Hepatic stellate cell (primary cell): ENCODE measurements around the gene RTEL1.
"Not testable (repeated sequence)": the region's sequence is repeated elsewhere in the genome, so short reads cannot be mapped to it uniquely, and the experiment has no call there.

Experiments used
- DNase-seq: peaks from one replicate; pipeline ENCODE4 v3.0.0; 2011; ENCODE audit warnings: low spot score

RTEL1 gene

DNA sequence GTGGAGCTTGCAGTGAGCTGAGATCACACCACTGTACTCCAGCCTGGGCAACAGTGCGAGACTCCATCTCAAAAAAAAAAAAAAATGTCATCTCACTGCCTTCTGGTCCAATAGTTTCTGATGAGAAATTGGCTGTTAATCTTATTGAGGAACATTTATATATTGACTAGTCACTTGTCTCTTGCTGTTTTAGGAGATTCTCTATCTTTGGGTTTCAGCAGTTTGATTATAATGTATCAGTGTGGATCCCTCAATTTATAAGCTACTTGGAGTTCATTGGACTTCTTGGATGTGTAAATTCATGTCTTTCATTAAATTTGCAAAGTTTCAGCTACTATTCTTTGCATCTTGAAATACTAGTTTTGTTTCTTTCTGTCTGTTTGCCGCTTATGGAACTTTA is 60.9 kb downstream of the RTEL1 start:
- no peak for DNase-seq

GRCh38 chr20:63722967-63723622 is 65.0 kb downstream of the RTEL1 start:
- not testable (repeated sequence) for DNase-seq

GRCh38 chr20:63730189-63730733 is 72.1 kb downstream of the RTEL1 start:
- not testable (repeated sequence) for DNase-seq

DNA sequence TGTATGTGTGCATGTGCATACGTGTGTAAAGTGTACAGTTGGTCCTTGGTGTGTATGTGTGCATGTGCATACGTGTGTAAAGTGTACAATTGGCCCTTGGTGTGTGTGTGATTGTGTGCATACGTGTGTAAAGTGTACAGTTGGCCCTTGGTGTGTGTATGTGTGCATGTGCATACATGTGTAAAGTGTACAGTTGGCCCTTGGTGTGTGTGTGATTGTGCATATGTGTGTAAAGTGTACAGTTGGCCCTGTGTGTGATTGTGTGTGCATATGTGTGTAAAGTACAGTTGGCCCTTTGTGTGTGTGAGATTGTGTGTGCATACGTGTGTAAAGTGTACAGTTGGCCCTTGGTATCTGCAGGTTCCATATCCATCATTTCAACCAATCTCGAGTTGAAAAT is 73.3 kb downstream of the RTEL1 start:
- no peak for DNase-seq

DNA sequence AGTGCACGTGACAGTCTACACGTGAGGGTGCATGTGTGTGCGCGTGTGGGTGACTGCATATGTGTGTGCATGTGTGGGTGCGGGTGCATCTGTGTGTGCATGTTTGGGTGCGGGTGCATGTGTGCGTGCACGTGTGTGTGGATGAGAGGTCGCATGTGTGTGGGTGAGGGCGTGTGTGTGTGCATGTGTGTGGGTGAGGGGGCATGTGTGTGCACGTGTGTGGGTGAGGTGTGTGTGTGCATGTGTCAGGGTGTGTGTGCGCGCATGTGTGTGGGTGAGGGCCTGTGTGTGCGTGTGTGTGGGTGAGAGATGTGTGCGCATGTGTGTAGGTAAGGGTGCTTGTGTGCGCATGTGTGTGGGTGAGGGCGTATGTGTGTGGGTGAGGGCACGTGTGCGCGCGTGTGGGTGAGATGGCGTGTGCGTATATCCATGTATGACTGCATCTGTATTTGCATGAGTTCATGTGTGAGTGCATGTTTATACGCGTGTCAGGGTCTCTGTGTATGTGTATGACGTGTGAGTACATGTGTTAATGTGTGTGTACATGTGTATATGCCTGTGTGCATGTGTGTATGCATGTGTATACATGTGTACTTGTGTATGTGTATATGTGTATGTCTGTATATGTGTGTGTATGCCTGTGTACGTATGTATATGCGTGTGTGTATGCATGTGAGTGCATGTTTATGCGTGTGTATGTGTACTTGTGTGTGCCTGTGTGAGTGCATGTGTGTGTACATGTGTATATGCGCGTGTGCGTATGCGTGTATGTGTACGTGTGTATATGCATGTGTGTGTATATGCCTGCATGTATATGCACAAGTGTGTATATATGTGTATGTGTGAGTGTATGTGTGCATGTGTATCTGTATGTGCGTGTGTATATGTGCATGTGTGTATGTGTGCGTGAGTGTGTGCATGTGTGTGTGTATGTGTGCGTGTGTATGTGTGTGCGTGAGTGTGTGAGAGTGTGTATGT is 74.3 kb downstream of the RTEL1 start:
- DNase-seq, result no peak

GRCh38 chr20:63733117-63733516 is 75.0 kb downstream of the RTEL1 start:
- no peak for DNase-seq

- no peak for DNase-seq
Observed at GRCh38 chr20:63733579-63734081, 75.5 kb downstream of the RTEL1 start.

- DNase-seq, result no peak
Observed at GRCh38 chr20:63734111-63734945, 76.2 kb downstream of the RTEL1 start.

DNA sequence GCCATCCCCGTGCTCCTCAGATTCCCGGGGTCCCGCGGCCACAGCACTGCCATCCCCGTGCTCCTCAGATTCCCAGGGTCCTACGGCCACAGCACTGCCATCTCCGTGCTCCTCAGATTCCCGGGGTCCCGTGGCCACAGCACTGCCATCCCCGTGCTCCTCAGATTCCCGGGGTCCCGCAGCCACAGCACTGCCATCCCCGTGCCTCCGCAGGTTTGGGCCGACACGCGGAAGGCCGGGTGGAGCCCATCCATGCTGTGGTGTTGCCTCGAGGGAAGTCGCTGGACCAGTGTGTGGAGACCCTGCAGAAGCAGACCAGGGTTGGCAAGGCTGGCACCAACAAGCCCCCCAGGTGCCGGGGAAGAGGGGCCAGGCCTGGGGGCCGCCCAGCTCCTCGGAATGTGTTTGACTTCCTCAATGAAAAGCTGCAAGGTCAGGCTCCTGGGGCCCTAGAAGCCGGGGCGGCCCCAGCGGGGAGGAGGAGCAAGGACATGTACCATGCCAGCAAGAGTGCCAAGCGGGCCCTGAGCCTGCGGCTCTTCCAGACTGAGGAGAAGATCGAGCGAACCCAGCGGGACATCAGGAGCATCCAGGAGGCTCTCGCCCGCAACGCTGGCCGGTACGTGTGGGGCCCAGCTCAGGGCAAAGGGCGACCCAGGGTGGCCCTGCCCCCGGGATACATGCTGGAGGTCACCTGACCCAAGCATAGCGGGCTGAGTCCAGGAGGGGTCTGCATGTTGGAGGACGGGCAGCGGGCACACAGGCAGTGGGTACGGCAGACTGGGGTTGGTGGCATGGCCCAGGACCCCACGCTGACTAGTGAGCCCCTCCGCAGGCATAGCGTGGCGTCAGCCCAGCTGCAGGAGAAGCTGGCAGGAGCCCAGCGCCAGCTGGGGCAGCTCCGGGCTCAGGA is 77.1 kb downstream of the RTEL1 start:
- DNase-seq, result no peak

- no peak for DNase-seq
Observed at GRCh38 chr20:63735859-63736718, 78.0 kb downstream of the RTEL1 start, which contains the start of gene LIME1. Gene LIME1 (plus strand): TSS chr20:63736664. CDS start chr20:63737550, 886 bp downstream.

- DNase-seq, result no peak
Observed at GRCh38 chr20:63736893-63737694, 79.0 kb downstream of the RTEL1 start.

DNA sequence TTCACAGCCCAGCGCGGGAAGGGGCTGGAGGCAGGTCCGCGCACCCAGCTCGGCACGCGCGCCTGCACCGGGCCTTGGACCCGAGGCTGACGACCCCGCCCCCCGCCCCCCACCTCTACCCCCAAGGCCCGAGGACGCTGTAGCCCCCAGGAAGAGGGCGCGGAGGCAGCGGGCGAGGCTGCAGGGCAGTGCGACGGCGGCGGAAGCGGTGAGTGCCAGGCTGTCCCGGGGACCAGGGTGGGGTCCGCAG is 79.5 kb downstream of the RTEL1 start:
- no peak for DNase-seq

- DNase-seq, result no peak
Observed at GRCh38 chr20:63737945-63738686, 80.0 kb downstream of the RTEL1 start.

- DNase-seq, result peak; percentile 40
Observed at GRCh38 chr20:63738687-63739129, 80.6 kb downstream of the RTEL1 start.

- peak; percentile 95 for DNase-seq
Observed at GRCh38 chr20:63739130-63740069, 81.3 kb downstream of the RTEL1 start, which contains the start of gene SLC2A4RG. Gene SLC2A4RG (plus strand): TSS chr20:63739776. CDS start chr20:63739913, 137 bp downstream.

GRCh38 chr20:63740070-63740626 is 82.0 kb downstream of the RTEL1 start:
- DNase-seq, result peak; percentile 77
